SKM-1 (cell line): Measurements from ENCODE around the gene RAB20.

ENCODE experiments used
- DNase-seq: peaks from one replicate; lab custom pipeline; 2025; ENCODE audit not compliant: unreplicated experiment; lab: John Stamatoyannopoulos, UW

Gene RAB20

DNA sequence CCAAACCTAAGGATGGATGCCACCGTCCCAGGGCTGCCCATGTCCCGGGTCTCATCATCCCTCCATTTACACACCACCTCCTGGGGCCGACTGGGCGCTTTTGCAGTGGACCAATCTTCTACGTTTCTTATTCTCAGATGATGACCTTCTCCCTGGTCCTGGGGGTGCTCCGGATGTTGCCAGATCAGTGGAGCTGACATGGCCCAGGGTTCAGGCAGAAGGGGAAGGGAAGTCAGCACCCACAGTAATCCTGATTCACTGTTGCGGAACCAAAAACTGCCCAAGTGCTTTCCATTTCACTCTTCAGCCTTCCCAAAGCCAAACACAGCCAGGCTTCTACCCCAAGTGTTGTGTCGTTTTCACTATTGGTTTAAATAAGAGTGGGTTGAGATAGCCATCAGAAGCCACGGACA lies 29.8 kb downstream of the RAB20 start:
- DNase-seq = peak; percentile 6

DNA sequence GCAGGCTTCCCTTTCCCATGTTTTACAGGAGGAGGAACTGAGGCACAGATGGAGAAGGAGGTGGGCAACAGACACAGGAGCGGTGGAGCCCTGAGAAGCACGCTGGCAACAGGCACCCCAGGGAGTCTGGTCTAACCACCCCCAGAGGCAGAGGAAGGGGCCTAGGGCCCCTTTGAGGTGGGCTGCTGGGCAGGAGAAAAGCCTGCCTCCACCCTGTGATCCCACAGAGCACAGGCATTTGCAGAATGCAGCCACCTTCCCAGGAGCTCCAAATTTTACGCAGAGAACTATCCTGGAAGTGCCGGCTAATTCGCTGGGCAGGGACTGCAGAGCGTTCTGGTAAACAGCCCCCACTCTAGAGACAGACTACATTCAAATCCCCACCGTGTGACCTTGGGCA lies 30.4 kb downstream of the RAB20 start:
- DNase-seq = no peak

DNA sequence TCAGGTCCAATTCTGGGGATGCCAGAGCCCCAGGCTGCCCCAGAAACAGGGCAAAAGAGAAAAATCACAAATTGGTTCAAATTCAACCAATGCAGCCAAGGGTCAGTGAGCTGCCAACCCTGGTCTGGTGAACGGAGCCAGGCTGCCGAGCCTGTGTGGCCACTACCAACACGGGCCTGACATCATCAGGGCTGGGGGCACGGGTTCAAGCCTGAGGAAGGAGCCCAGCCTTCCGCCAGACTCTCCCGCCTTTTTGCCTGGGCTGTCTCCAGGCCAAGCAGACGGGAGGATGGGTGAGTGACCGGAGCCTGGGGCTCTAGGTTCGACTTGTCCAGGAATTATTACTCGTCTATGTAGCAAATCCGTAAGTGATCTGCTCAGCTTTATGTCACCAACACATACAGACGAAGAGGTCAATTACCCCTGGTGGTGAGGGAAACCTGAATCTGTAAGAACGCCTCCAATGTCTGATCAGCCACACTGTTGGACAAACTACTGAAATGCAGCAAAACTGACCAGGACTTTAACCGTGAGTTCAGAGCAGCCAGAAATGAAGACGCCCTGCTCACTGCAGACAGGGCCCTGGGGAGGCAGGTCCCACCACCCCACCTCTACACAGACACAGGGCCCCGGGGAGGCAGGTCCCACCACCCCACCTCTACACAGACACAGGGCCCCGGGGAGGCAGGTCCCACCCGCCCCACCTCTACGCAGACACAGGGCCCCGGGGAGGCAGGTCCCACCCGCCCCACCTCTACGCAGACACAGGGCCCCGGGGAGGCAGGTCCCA lies 31.8 kb downstream of the RAB20 start:
- DNase-seq = no peak

DNA sequence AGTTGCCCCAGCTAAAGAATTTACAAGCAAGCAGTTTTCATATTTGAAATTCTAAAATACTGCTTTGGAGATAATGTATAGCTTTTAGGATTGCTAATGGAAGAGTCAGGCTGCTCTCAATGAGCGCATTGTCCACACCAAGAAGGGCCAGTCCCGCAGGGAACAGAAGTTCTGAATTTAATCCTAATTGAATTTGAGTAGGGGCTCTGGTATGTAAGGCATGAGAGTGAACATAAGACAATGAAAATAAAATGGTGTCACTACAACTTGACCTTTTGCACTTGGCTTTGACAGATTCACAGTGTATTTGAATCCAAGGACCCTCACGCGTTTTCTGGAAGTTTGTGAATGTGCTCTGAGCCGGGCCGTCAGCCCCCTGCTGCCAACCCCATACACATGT lies 32.6 kb downstream of the RAB20 start:
- DNase-seq = no peak

DNA sequence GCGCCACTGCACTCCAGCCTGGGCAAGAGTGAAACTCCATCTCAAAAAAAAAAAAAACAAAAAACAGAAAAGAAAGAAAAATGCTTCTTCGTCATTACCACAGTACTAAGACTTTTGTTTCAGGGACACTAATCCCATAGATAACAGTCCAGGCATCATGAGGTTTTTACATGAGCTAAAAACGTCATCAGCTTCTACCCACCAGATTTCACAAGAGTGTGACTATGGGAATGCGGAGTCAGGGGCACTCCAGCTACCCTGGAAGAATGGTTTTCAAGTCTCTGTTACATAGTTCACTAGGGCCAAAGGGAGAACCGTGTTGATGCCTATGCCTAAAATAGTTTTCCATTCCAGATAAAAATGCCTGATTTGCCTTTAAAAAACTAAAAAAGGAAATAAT lies 33.2 kb downstream of the RAB20 start:
- DNase-seq = peak; percentile 18

DNA sequence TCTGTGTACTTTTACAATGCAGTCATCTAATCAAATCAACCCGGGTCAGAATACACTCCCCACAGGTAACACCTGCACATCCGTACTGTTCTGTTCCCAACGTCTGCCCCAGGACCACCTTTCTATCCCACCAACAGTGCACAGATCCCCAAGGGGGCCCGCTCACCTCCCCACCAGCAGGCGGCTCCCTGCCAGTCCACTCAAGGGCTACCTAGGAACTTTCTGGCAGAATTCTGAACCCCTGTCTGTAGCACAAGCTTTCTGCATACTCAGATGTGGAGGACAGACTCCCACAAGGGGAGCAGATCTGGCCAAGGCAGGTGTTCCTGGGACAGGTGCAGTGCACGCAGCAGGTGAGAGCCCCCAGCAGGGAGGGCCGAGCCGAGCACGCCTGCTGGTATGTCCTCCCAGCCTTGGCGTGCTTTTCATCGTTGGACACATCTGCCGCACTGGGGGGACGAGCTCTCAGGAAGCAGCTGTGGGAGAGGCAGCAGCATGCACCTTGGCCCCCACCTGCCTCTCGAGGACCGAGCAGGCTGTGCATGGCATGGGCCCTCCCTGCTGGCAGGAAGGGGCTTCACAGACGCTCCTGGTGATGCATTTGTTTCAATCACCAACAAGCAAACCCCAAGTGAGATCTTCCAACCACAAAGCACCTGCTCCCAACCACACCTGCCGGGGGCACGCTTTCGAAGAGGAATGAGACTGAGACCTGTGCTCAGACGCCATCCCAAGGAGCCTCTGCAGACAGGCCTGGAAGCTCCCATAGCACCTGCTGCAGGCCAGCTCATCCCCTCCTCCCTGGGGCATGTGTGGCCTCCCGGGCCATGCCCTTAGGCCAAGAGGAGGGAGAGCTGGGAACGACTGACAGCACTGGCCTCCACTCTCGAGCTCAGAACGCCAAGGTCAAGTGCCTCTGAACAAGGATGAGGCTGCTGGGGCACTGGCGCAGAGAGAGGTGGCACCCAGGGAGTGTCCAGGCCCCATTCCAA lies 35.9 kb downstream of the RAB20 start:
- no peak for DNase-seq

DNA sequence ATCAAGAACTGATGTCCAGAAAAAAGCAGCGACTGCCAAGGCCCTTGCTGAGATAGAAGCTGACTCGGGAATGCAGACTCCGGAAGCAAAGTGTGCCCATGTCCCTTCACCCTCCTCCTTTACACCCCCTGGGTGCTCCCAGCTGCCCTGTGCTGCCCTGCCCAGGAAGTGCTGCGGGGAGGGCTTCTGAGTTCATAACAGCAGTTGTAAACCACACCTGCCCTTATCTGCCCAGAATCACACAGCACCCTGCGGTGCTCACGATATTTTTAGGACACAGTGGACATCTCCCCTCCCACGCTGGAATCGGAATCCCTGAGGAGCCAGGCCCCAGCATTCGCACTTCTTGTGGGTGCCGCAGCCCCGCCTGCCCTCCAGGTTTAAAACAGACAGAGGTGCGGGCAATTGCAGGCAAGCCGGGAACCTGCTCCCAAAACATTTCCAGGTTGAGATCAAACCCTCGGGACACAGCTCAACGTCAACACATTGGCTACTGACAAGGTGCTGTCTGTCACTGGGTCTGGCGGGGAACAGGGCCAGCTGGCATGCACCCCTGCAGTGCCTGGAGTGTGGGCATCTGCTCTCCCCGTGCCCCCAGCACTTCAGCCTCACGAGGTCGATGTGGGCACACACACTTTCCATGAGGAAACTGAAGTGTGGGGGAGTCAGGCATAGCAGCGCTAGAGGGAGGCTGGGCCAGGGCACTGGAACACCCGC lies 36.8 kb downstream of the RAB20 start:
- no peak for DNase-seq

DNA sequence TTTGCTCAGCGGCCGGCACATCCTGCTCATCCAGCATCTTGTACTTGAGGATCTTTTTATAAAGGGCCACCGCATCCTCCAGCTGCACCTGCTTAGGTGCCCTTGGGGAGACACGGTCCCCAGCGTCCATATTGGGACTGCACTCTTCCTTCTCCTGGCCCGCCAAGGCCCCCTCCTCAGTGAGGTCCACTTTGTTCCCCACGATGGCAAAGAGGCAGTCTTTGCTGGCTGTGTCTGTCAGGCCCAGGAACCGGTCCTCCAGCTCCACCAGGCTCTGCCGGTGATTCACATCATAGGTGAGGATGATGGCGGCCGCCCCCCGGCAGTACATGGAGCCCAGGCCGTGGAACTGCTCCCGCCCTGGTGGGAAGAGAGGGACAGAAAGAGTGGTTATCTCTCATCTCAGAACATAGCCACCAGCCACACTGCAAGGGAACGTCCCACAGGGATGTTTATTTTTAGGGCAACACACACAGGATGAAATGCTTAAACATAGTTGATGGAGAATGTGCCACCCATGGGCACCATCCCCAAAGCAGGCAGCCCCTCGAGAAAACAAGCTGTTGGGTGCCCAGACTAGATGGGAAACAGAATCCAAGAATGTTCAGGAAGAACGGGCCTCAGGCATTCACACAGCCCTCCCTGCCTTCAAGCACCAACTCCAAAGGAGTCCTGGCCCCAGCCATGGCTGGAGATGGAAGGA lies 37.5 kb downstream of the RAB20 start:
- no peak for DNase-seq

DNA sequence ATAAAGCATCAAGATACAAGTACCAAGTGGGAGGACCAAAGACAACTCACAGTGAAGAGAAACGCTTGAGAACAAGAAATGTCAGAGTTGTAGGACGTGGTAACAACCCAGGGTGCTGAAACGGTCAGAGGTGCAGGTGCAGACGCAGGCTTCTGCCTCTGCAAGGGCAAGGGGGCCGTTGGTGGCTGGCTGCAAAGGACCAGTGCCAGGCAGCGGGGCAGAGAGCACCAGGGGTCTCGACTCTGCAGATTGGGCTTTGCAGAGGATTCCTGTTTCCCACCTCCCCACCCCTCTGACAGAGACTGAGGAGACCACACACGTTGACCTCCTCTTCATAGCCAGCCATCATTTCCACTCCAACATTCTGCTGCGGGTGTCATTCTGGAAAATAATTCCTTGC lies 38.3 kb downstream of the RAB20 start:
- no peak for DNase-seq

DNA sequence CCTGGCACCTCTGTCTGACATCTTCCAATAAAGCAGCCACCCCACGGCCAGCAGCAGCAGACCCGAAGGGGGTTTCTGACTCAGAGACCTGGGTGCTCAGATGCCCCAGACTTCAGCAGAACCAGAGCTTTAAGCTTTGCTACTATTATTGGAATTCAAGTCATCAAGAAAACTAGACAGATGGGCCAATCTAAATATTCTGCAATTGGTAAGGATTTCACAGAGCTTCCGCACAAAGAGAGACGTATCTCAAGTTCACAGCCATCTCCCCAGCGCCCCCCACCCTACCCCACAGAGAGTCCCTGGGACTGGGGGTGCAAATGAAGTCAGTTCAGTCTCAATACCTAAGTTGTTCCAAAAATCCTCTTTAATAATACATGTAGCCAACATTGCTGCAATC lies 38.8 kb downstream of the RAB20 start:
- no peak for DNase-seq

DNA sequence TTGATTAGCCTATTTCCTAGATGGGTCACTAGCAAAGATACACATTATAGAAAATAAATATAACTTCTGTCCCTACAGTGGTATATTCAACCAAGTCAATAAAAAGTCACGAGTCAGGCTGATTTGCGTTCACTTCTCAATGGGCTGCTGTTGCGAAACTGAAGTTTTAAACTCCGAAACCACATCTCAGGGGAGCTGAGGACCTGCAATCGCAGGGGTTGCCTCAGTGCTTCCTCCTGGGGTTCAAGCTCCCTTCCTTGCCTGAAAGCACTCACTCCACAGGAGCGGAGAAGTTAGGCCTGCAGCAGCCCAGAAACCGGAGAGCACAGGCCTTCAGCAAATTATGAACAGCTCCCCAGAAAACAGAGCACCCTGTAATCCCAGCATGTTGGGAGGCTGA lies 39.6 kb downstream of the RAB20 start:
- DNase-seq = peak; percentile 85

DNA sequence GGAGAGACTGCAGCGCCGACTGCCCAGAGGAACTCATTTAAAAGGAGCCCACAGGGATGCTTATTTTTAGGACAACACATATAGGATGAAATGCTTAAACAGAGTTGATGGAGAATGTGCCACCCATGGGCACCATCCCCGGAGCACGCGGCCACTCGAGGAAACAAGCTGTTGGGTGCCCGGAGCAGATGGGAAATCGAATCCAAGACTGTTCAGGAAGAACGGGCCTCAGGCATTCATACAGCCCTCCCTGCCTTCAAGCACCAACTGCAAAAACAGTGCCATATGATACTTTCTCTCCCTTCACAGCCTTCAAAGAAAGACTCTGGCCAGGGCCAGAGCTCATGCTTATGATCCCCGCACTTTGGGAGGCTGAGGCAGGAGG lies 40.2 kb downstream of the RAB20 start:
- DNase-seq = no peak

DNA sequence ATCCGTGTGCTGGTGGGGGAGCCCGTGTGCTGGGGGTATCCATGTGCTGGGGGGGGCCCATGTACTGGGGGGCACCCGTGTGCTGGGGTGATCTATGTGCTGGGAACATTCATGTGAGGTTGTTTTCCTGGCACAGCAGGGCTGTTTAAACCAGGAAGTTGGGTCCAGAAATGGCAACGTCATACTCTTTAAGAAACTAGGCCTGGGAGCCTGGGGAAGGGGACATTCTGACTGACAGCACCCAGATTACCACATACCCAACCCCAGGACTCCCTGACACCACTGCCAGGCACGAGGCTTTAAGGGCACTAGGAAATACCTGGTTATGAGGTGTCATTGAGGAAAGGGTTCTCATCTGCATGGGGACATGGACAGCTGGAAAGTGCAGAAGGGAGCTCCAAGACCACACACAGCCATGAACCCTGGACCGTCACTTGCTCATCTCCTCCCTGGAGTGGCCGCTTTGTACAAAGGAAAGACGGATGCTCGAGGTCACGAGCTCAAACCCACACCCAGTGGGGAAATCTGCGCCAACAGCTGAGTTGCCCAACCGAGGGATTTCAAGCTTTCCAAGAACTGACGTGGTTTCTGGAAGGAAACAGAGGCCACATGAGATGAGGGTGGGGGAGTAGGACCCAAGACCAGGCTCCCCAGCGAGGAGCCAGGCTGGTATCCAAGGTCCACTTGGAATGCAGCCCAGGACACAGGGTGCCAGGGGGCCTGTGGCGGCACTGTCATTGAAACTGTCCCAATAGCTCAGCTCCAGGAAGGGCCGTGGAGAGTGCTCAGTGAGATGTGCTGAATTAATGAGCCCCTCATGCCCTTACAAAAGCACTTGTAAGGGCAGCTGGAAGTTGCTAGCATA lies 40.9 kb downstream of the RAB20 start:
- peak; percentile 75 for DNase-seq

DNA sequence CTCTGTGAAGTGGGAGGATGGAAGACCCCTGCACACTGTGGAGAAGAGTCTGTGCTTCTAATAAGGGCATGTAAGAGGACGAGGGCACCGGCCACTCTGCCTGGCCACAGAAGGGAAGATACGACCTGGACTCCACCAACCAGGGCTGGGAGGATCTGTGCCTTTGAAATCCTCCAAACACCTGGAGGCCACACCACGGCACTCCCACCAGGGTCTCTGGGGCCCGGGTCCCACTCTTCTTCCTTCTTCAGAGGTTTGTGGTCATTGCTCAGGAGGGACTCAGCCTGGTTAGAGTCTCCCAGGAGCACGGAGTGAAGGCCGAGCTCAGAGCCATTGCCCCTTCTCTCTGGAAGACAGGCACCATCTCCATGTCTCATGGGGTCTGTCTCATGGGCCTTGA lies 42.0 kb downstream of the RAB20 start:
- no peak for DNase-seq

DNA sequence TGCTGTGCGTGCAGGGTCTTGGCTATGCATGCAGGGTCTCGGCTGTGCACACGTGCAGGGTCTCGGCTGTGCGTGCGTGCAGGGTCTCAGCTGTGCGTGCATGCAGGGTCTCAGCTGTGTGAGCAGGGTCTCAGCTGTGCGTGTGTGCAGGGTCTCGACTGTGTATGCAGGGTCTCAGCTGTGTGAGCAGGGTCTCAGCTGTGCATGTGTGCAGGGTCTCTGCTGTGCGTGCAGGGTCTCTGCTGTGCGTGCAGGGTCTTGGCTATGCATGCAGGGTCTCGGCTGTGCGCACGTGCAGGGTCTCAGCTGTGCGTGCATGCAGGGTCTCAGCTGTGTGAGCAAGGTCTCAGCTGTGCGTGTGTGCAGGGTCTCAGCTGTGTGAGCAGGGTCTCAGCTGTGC lies 42.5 kb downstream of the RAB20 start:
- DNase-seq = no peak

DNA sequence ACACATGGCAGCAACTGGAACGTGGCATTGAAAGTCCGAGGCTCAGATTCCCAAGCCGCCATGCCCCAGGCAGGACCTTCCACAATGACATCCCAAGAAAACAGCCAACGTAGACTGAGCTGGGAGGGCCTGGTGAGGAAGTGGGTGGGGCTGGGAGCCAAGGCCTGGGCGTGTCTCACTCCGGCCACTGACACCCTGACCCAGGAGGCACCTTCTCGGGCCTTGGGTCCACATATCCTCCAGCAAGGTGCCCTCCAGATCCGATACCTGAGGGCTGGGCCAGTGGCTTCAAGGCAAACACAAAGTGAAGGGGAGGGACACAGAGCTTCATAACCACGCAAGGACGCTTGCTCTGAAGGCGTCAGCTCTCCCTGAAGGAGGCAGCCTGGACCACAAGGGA lies 43.0 kb downstream of the RAB20 start:
- DNase-seq = no peak

DNA sequence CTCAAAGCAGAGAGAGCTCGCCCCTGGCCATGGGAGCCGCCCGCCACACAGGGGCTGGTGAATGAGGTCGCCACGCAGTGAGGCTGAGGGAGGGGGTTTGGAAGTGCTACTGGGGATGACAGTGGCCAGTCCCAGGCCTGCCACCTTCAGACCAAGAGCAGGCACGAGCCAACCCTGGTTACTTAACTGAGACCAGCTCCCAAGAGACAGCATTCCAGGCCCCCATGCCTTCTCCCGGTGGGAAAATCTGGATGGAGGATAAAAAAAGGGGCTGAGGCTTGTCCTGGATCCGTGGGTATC lies 43.3 kb downstream of the RAB20 start:
- no peak for DNase-seq

DNA sequence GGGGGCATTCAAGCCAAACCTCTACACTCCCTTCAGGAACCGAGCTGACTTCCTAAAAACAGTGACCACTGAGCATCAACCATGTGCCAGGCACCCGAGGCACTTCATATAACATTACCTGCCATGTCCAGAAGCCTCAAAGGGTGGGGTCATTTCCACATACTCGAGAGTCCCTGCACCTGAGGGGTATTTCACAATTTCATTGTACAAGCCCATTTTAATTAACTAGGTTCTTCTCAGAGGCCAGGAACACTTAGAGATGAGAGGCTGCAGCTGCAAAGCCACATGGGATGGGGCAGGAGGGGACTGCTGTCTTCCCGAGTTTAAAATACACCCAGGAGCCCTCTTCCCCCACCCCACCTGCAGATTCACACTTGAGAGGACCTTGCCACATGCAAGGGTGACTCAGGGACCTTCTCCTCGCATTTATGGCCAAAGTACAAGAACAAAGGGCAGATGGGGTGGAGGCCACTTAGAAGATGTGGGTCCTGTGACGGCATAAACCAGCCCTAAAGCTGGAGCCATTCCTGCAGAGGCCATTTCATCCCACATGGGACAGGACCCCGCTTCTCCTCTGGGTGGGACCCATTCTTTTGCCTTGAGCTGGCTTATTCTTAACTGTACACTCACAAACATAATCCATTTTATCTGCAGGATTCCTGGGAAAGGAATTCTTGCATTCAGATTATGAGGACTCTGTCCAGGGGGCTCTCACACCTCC lies 43.9 kb downstream of the RAB20 start:
- no peak for DNase-seq

DNA sequence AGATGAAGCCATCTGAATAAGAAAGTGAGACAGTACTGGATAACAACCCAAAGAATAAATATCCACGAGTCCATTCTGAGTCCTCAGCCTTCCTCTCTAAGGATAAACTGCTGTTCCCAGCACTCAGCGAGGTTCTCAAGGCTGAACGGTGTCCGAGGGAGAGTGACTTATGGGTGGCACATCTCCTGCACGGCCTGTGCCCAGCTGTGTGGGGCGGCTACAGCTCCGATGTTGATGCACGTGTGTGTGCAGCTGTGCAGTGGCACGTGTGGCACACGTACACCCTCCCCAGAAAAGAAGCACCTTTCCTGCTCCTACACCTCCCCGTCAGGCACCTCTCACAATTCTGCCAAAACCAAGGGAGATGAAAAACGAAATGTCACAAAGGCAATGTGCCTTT lies 45.0 kb downstream of the RAB20 start:
- DNase-seq = no peak
